NCI-H510A (cell line): ENCODE measurements around the gene CCM2.
A peak's percentile ranks its signal among the peaks of the same experiment; 100 is the strongest.

ENCODE experiments used
- DNase-seq: peaks from one replicate; lab custom pipeline; 2025; lab: John Stamatoyannopoulos, UW

CCM2 gene

DNA sequence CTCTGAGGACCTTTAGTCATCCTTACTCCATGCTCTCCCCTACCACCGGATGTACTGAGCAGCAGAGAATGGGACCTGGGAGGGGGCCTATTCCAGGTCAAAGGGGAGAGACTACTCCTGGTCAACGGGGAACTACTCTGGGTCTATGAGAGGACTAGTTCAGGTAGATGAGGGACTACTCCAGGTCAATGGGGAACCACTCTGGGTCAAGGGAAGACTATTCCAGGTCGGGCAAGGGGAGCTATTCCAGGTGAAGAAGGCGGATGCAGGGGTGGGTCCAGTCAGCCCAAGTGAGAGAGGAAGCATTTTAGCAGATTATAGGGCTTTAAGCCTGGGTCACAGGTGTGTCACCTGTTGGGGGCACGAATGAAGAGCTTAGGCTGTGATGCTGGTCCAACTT lies 35.4 kb downstream of the CCM2 start:
- DNase-seq, result no peak

DNA sequence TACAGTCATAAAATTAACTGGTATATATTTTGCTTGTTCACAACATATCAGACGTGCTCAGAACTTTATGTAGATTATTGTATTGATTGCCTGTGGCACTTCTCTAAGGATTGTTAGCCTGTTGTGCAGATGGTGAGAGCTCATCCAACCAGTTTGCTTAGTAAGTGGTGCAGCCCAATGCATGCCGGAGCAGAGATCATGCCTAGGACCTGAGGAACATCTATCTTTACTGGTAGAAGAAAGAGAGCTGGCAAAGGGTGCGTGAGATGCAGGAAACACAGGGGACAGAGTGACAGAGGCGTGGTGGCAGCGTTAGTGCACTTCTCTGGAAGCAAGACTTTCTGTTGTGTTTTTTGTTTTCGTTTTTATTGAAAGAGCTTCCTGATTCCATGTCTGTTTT lies 35.9 kb downstream of the CCM2 start:
- peak; percentile 61 for DNase-seq

DNA sequence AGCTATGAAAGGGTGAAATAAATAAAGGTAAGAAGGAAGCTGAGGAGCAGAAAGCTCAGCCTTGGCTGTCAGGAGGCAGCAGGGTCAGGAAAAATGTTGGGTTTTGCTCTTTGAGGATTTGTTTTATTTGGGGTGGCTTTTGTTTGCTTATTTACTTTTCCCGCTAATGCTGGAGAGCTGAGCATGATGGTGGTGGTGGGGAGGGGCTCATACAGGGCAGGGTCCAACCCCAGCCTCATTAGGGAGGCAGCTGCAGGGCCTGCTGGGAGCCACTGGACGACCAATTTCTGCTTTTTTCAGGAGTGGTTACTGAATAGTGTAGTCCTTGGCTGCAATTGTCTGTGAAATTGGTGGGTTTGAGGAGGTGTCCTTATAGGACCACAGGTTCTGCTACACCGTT lies 36.3 kb downstream of the CCM2 start:
- DNase-seq, result no peak

DNA sequence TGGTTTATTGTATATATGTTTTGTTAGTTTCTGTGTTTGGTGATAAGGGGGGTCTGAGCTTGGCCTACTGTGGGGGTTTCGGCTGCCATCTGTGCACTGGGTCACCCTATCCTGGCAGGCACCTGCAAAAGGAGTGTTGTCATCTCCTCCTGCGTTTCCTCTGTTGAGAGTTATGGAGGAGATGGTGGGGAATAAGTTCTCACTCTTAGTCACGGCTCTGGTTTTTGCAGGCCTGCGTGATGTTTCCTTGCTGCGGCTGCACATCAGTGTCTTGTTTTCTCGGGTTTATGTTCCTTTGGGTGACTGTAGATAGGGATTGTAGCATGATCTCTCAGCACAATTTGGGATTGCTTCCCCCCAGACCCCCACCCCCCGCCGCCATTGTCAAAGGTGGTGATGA lies 36.8 kb downstream of the CCM2 start:
- no peak for DNase-seq

DNA sequence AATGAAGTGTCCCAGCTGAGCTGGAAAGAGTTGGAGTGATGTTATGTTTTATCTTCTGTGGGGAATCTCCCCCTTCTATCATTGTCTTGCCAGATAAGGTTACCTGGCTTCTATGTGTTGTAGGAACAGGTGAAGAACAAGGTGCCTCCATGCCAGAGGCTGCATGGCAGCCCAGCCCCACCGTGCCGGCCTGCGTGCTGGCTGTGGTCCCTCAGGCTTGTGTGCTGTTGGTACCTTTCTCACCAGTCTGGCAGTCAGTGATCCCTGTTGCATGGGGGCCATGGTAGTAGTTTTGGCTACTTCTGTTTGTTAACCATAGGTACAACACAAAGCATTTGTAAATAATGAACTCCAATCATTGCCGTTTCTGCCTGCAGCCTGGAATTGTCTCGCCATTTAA lies 37.9 kb downstream of the CCM2 start:
- no peak for DNase-seq

DNA sequence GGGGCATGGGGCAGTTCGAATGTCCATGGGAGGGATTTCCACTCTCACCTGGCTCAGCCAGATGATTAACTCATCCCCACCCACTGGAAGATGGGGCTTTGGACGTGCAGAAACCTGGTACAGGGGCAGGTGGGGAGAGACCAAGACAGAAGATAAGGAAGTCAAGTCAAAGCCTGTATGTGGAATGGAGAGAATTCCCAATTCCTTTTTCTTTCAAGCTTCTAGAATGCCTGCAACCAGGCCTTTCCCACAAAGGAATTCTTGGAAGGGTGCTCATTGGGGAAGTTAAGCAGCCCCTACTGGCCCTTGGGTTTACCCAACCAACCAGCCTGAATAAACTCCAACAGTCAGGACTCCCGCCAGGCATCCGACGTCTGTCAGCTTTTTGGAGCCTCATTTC lies 39.1 kb downstream of the CCM2 start:
- no peak for DNase-seq

DNA sequence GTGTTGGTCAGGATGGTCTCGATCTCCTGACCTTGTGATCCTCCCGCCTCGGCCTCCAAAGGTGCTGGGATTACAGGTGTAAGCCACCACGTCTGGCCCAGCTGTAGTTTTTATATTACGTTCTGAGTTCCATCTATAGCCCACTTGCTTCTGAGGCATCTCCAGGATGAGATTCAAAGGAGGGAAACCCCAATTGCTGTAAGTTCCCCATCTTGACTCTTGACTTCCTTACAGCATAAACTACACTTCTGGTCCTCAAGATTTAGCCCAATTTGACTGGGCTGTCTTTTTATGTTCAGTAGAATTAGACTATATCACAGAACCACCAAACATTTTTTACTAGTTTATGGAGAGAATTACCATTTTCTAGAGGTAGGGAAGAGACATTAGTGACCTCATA lies 44.3 kb downstream of the CCM2 start:
- no peak for DNase-seq

DNA sequence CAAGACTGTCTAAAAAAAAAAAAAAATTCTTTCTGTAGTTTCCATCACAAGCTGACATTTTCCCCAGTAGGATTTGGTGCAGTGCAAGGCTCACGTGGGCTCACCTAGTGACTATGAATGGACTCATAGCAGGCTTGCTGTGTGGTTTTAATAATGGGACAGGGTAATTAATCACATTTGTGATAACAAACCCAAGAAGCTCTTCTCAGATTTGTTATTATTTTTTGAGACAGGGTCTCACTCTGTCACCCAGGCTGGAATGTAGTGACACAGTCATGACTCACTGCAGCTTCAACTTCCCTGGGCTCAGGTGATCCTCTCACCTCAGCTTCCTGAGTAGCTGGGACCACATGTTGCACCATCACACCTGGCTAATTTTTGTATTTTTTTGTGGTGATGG lies 48.7 kb downstream of the CCM2 start:
- DNase-seq, result no peak

DNA sequence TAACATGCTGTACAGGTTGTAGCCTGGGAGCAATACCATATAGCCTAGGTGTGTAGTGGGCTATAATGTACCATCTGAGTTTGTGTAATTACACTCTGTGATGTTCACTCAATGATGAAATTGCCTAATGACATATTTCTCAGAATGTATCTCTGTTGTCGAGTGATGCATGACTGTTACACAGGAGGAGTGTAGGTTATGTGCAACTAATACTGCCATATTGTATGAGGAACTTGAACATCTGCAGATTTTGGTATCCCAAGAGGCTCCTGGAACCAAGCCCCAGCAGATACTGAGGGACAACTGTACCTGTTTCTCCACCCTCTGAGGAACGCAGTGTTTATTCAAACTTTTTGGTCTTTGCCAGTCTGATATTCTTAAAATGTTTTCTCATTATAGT lies 50.2 kb downstream of the CCM2 start:
- DNase-seq, result no peak

DNA sequence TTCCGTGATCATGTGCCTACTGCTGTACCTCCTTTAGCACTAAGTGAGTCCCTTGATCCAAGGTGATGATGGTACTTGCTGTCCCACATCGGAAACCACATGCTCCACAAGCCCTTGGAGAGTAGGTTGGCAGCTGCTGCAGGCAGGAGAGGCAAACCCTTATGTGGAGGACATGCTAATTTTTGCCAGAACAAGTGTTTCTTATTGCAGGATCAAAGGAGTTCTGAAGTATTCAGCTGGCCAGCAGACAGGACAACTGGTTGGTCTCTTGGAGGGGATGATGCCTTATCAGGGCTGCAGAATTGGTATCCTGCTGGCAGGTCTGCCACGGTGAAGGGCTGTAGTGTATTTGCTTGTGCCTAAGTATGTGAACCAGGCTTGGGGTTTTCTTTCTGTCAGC lies 52.0 kb downstream of the CCM2 start:
- DNase-seq, result peak; percentile 82

DNA sequence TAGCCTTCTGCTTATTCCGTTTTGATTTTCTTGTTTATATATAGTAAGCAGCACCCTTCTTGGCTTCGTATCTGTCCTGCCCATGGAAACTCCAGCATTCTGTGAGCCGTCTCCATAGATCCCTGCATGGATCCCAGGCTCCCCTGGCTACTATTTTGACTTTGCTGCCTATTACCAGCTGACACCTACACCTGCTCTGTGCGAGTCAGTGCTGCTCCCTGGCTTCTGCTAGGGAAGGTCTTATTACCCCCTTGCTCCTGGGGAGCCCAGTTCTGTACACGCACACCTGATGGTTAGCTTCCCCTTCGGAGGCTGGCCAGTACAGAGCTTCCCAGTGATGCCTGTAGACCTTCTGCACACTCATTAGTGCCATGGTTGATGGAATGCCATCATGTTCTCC lies 53.4 kb downstream of the CCM2 start:
- no peak for DNase-seq

DNA sequence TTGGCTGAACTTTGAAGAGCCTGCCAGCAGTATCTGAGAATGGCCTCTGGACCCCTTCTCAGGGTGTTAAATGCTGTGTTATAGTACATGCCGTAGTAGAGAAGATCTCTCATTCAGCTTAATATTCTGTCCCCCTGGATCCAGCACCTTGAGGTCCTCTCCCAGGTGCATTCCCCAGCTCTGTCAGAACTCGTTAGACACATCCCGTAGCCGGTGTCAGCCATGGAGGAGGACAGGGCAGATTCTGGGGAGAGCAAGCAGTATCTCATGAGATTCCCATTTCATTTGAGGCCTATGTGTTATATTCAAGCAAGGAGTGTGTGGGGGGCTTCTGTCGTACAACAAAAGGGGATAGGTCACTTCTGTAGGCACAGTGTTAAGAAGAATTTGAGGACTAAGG lies 53.9 kb downstream of the CCM2 start:
- DNase-seq, result no peak

DNA sequence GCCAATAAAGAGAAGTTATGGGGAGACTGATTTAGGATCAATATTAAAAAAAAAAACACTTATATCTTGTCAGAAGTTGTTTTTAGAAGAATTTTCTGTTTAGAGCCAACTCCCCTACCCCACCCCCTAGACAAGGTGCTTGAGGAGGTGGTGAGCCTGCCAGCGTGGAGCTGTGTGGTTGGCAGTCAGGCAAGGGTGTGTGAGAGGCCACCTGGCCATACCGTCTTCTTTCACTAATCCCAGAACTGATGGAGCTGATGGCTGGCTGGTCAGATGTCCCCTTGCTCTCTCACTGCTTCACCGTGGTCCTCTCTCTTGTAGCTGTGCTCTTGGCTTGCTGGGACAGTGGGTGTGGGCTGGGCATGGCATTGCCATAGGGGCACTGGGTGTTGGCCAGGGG lies 54.4 kb downstream of the CCM2 start:
- DNase-seq, result no peak

DNA sequence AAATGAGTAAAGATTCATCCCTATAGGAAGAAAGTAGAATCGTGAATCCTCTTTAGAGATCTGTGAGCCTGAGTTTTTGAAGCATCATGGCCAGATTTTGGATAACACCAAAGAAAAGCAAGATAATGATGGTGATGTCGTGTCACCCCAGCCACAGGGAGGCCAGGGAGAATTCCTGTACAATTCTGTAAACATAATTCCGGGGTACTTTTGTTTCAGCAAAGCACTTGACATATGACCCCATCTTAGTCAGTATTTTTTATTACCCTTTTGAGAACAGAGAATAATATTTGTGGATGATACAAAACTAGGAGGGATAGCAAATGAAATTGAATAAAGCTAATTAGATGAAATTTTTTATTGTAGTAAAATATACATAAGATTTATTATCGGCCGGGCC lies 55.0 kb downstream of the CCM2 start:
- DNase-seq, result no peak

DNA sequence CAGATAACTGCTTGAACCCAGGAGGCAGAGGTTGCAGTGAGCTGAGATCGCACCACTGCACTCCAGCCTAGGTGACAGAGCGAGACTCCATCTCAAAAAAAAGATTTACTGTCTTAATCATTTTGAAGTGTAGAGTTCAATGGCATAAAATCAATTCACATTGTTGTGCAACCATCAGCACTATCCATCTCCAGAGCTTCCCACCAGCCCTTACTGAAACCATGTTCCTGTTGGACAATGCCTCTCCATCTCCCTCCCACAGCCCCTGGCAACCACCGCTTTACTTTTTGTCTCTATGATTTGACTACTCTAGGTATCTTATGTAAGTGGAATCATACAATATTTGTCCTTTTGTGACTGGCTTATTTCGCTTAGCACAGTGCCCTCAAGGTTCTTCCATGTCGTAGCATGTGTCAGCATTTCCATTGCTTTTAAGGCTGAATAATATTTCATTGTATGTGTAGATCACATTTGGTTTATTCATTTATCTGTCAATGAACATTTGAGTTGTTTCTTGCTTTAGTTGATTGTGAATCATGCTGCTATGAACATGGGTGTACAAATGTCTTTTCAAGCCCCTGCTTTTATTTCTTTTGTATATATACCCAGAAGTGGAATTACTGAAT lies 55.7 kb downstream of the CCM2 start:
- DNase-seq, result no peak

DNA sequence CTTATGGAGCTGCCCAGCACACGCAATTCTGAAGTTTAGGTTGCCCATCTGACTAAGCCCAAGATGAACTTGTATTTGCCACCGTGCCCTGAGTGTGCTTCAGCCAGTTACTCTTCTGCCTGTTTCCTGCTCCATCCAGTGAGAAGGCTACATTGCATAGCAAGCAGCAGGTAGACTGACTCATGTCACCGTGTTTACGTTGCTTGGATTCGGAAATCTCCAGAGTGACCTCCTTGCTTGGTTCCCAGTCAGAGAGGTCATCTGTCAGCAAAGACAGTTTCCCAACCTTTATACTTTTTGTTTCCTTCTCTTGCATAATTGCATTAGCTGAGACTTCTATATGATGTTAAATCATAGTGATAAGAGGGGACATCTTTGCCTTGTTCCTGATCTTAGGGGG lies 57.9 kb downstream of the CCM2 start:
- no peak for DNase-seq

DNA sequence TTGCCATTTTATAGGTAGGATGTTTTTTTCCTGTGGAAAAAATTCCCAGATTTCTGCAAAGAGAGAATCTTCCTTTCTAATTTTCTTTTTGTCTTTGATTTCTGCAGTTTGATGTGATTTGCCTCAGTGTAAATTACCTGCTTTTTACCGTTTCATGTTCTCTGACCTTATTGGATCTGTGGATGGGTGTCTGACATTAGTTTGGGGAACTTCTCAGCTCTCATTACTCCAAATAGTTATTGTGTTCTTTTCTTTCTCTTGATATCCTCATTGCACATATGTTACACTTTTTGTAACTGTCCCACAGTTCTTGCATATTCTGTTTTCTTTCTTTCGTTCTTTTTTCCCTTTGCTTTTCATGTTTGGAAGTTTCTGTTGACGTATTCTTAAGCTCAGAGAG lies 60.3 kb downstream of the CCM2 start:
- no peak for DNase-seq

DNA sequence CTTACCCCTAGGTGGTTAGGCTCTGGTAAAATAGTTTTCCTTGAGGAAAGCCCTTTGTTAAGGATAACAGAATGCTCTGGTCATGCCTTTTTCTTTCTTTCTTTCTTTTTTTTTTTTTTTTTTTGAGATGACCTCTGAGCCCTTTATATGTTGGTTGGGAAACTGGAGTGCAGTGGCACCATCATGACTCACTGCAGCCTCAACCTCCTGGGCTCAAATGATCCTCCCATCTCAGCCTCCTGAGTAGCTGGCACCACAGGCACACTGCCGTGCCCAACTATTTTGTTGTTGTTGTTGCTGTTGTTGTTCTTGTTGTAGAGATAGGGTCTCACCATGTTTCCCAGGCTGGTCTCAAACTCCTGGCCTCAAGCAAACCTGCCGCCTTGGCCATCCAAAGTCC lies 61.4 kb downstream of the CCM2 start:
- DNase-seq, result no peak

DNA sequence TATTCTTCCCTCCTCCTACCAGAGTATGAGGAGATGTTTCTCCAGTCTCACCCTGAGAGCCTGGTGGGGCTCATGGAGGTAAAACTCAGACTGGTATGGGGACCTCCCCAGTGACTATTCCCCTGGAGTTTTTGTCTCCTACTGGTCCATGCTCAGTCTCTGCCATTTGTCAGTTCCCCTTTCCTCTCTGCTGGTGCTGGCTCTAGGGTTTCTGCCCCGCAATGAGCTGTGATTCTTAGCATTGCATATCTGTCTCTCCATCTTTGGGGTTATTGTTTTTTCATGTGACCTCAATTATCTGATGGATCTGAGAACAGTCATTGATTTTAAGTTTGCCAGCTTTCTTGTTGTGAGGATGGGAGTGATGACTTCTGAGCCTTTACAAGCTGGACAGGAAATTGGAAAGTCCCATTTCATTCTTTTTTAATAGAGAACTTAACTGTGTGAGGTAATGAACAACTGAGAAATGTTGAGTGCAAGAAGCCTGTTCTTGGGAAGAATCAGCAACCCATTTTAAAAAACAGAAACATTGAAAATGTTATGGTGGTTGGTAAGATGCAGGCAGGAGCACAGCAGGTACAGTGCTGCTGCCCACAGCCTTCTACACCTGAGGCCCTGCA lies 61.9 kb downstream of the CCM2 start:
- no peak for DNase-seq

DNA sequence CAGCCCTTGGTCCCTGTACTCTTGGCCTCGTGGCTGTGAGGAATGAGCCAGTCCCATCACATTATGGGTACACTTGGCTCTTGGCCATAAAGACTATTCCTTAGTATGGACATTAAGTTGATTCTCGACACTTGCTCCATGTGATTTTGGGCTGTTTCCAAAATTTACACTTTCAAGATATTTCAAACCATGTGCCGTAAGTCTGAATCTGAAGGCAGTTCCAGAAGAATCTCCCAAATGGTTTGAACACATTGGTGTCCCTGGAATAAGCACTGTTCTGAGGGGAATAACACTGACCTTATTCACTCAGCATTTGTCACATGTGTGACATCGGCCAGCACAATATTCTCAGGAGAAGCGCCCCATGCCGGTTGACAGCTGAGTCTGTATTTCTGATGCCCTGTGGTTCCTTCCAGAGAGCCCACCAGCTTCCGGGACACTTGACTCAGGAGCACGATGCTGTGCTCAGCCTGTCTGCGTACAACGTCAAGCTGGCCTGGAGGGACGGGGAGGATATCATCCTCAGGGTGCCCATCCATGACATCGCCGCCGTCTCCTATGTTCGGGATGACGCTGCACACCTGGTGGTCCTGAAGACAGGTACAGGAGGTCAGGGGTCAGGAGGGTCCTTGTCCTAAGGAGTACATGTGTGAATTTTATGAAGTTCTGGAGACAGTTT lies 64.2 kb downstream of the CCM2 start:
- DNase-seq, result no peak

DNA sequence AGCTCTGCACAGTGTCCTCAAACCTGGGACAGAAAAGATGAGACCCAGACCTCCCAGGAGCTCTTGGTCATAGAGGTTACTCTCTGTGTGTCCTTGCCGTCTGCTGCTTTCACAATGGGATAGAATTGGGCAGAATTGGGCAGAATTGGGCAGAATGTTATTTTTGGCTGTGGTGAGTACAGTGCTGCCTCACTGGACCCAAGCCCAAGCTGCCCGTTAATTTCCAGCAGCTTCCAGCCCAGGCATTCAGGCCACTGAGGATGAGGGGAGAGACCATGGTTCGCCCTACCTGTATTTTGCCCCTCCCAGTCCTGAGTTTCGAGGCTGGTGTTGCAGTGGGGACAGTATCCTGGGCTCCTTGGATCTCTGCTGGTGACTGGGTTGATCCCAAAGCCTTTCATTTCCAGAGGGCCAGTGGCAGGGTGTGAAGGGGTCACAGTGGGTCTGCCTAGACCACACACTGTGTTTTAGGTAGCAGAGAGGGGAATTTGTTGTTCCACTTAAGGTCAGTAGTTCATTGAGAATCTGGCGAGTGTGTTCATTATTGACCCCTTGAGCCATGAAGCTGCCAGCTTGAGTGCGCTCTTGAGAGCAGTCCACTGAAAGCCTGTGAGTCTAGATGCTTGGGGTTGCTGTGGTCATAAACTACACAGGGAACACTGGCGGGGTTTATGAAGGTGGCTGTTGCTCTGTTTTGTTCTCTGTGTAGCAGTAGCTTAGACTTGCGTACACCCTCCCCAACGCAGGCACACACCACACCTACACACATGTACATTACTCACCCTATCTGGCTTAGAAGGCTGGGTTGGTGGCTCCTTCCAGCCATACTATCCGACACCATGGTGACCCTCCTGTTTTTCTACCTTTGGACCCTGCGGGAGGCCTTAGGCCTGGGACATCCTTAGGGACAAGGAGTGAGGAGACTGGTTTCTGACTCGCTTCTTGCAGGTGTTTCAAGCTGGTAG lies 65.3 kb downstream of the CCM2 start:
- no peak for DNase-seq

DNA sequence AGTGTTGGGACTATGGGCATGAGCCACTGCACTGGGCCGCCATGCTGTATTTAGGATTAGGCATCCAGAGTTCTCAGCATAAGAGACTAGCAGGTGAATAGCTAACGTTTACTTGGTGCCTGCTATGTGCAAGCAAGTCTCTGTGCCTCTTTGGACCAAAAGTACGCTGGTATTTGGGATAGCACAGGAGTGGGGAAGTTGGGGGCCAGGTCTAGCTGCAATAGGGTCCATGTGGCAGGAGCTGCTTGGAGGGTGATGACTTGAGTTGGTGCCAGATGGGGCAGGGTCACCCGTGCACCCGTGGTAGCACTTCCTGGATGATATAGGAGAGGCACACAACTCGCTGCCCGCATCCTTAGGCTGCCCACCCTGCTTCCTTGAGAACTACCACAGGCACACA lies 66.4 kb downstream of the CCM2 start:
- DNase-seq, result no peak

DNA sequence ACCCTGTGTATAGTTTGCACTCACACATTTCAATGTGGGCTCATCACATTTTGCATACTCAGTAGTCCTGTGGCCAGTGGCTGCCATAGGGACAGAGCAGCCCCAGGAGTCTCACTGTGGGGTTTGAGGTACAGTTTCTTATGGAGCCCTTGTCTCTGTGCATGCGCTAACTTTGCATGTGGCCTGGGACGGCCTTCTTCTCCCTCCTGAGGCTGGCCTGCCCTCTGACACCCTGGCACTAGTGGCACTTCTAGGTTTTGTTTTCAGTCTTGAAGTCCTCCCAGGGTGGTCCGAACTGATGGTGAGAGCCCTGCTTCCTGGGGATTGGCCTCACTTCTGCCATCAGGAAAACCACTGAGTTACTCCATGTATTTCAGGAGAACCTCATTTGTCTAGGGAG lies 67.6 kb downstream of the CCM2 start:
- DNase-seq, result no peak
